Testis (tissue), 3 donors: ENCODE results near the gene SPARC. TPM values are rescaled to one million over a fixed set of nuclear protein-coding genes. Genes with fewer than 3 reads are reported as not detected.

ENCODE experiments used
- DNase-seq: peaks from one replicate; pipeline ENCODE4 v3.0.0-alpha.2; 2019
- H3K27ac ChIP-seq, 2 donors: fragments of 200-600 bp; sonication (generic); one replicate each; pipeline ENCODE4 v1.5.1; 2019
- H3K27me3 ChIP-seq: fragments of 200-600 bp; sonication (generic); one replicate; pipeline ENCODE4 v1.5.1; 2019
- H3K36me3 ChIP-seq: fragments of 200-600 bp; sonication (generic); one replicate; pipeline ENCODE4 v1.5.1; 2017; ENCODE audit warnings: low read depth; ENCODE audit errors: missing control alignments
- H3K4me1 ChIP-seq: fragments of 200-600 bp; sonication (generic); one replicate; pipeline ENCODE4 v1.5.1; 2019
- H3K4me3 ChIP-seq, 2 donors: fragments of 200-600 bp; sonication (generic); one replicate each; pipeline ENCODE4 v1.5.1; 2017 to 2019
- H3K9me3 ChIP-seq: fragments of 200-600 bp; sonication (generic); one replicate; pipeline ENCODE4 v1.5.1; 2017
- POLR2A ChIP-seq: fragments of 450-650 bp; IDR thresholded peaks from one replicate; pipeline ENCODE4 v1.6.1; 2017; ENCODE audit warnings: antibody characterized with exemption, mild to moderate bottlenecking, moderate library complexity
- WGBS, 2 donors: methylation state at CpG; one replicate each; pipeline ENCODE4 v1.1.5; 2018; 5-methylcytosine and 5-hydroxymethylcytosine counted together
- intact Hi-C: fragments of 100-400 bp; cut with DNase I; formaldehyde crosslinking; loops from one replicate; pipeline ENCODE4 v1.15.1; 2023; ENCODE audit warnings: low total_unique reads
- polyA plus RNA-seq: library from polyadenylated mRNA; stranded (reverse); fragments of 350-450 nt; fragmentation: Illumina TruSeq; extraction: RNeasy Lipid Tissue Mini Kit (QIAGEN cat#74804); gene quantifications from one replicate; pipeline ENCODE4 v1.2.3, GENCODE V29; 2014; ENCODE audit warnings: low read depth, low replicate concordance; ENCODE audit not compliant: insufficient read depth
- total RNA-seq, 2 donors: library from RNA; depleted of rRNA; stranded (reverse); fragments of >200 nt; gene quantifications; one replicate each; pipeline ENCODE4 v1.2.3, GENCODE V29; 2016
- TF ChIP-seq, protein P1 (sequence below), 3 experiments: fragments of 450-650 bp in 2 of 3; fragments of 200-600 bp in 1 of 3; sonication (generic) in 1 of 3; IDR thresholded peaks; one replicate each; pipeline ENCODE4 v1.5.1; 2016 to 2019; ENCODE audit warnings: antibody characterized with exemption in 3 of 3, mild to moderate bottlenecking in 2 of 3, moderate library complexity in 1 of 3

The SPARC gene
- total and polyA plus RNA-seq, 3 donors from 2014 or later, result 1,884 to 3,080 (median 2,585) TPM

DNA sequence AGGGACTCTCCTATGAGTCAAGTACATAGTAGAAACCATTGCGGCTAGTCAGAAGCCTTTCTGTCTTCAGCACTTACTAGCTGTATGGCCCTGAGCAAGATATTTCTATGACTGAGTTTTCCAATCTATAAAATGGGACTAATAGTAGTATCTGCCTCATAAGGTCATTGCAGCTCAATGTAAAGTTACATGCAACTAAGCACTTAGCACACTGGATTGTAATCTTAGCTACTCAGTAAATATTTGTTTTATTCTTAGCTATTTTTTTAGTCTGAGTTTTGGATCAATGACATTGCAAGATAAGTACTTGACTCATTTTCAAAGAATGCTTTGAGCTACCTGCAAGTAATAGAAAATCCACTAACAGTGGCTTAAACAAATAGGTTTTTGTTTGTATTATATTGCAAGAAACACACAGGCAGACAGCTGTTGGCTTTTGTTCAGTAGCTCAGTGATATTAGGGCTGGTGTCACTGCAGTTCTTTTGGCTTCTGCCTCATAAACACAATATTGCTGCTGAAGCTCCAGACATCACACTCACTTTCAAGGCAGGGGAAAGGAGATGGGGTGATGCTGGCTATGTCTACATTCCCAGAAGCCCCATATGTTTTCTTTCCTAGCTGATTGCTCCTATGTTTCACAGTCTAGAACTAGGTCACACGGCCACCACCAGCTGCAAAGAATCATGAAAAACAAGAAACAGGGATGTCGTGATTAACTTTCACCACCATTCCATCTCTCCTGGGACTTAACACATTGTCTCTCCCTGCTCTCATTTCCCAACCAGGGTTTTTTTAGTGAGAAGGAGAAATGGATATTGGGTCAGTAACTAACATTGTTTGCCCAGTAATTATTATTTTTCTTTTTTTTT, 68.6 kb downstream of the SPARC start:
- TF ChIP-seq, protein P1, sequence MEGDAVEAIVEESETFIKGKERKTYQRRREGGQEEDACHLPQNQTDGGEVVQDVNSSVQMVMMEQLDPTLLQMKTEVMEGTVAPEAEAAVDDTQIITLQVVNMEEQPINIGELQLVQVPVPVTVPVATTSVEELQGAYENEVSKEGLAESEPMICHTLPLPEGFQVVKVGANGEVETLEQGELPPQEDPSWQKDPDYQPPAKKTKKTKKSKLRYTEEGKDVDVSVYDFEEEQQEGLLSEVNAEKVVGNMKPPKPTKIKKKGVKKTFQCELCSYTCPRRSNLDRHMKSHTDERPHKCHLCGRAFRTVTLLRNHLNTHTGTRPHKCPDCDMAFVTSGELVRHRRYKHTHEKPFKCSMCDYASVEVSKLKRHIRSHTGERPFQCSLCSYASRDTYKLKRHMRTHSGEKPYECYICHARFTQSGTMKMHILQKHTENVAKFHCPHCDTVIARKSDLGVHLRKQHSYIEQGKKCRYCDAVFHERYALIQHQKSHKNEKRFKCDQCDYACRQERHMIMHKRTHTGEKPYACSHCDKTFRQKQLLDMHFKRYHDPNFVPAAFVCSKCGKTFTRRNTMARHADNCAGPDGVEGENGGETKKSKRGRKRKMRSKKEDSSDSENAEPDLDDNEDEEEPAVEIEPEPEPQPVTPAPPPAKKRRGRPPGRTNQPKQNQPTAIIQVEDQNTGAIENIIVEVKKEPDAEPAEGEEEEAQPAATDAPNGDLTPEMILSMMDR (IDR thresholded peaks at IDR 0.05), result no peak
- no peak for TF ChIP-seq POLR2A
- Histone ChIP-seq H3K27ac (no peak overlapping the region), H3K36me3 (no peaks in the 10 kb centered on the region), H3K4me3 (no peak overlapping the region), H3K9me3 (no peaks in the 10 kb centered on the region), H3K4me1 (no peaks in the 10 kb centered on the region), H3K27me3 (no peaks in the 10 kb centered on the region)
- intact Hi-C loops, result no loop called here
- no peak for DNase-seq
- 81% methylated on average over 3 of the region's 3 CpGs for WGBS, 2 donors

DNA sequence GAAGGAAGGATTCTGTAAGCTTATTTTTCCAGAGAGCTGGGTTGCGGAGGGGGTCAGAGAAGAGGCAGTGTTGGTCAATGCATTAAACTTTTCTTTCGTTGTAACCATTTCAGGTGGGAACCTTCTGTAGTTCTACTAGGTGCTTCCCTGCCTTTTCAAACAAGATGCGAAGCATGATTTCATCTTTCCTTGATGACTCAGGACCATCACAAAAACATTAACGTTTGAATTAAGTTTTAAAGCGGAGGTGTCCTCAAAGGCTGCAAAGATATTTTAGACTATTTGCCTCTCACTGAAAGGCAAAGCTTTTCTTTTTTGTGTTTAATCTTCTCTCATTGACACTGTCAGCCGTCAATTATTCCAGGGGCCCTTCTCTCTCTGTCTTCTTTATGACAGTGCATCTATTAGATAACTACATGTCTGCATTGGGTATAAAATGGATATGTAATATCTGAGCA, 69.3 kb downstream of the SPARC start:
- no peaks in the 10 kb centered on the region for H3K9me3 ChIP-seq
- no peaks in the 10 kb centered on the region for H3K4me1 ChIP-seq
- TF ChIP-seq POLR2A, result no peak
- TF ChIP-seq, protein P1 (IDR thresholded peaks at IDR 0.05), result no peak
- H3K36me3 ChIP-seq, result no peaks in the 10 kb centered on the region
- H3K27ac ChIP-seq, result no peak overlapping the region
- H3K27me3 ChIP-seq, result no peaks in the 10 kb centered on the region
- WGBS, 2 donors, result 86 to 92% methylated on average over 6 of the region's 6 CpGs
- no peak for DNase-seq
- H3K4me3 ChIP-seq, result no peak overlapping the region
- intact Hi-C loops, result no loop called here

DNA sequence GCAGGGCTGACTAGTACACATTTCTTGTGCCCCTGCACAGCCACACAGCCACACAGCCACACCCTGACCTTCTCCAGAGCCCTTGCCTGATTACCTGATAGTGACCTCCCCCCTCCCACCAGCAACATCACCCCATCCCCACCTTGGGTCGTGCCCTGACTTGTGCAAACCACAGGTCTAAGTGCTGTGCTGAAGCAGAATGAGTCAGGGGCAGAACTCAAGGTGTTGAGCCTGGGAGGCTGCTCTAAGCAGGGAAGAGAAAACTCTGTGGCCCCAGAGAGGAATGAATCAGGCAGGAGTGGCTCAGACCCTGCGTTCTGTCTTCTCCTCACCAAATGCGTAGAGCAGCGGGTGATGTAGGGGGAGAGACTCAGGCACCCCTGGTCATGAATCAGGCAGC, 71.3 kb downstream of the SPARC start:
- WGBS, 2 donors, result 88 to 91% methylated on average over 3 to 4 of the region's 4 CpGs
- TF ChIP-seq, protein P1 (IDR thresholded peaks at IDR 0.05), result no peak
- no peak for TF ChIP-seq POLR2A
- H3K27ac ChIP-seq, result no peak overlapping the region
- H3K27me3 ChIP-seq, result no peaks in the 10 kb centered on the region
- no peaks in the 10 kb centered on the region for H3K9me3 ChIP-seq
- no peak for DNase-seq
- H3K4me1 ChIP-seq, result no peaks in the 10 kb centered on the region
- intact Hi-C loops, result no loop called here
- H3K36me3 ChIP-seq, result no peaks in the 10 kb centered on the region
- no peak overlapping the region for H3K4me3 ChIP-seq

DNA sequence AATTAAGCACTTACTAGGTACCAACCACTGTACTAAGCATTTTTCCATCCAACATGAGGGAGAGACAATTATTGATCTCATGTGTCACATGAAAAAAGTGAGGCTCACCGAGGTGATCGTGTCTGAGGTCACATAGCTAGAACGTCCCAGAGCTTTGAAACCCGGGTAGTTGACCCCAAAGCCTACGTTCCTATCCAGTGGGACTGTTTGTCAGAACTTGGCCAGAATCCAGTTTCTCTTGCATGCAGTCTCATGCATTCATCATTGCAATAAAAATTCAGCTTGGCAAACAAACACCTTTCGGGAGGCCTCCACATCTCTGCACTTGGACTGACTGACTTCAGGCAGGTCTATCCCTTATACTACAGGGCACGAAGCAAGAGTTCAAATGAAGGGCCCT, 72.2 kb downstream of the SPARC start:
- intact Hi-C loops, result no loop called here
- no peak for DNase-seq
- no peaks in the 10 kb centered on the region for H3K9me3 ChIP-seq
- WGBS, 2 donors, result 66 to 81% methylated on average over 7 of the region's 7 CpGs
- TF ChIP-seq, protein P1 (IDR thresholded peaks at IDR 0.05), result no peak
- no peak for TF ChIP-seq POLR2A
- no peaks in the 10 kb centered on the region for H3K27me3 ChIP-seq
- H3K27ac ChIP-seq, result no peak overlapping the region
- H3K4me3 ChIP-seq, result no peak overlapping the region
- no peaks in the 10 kb centered on the region for H3K4me1 ChIP-seq
- H3K36me3 ChIP-seq, result no peaks in the 10 kb centered on the region
